ENCODE results near the gene PGGHG.
"Not testable (repeated sequence)": the region's sequence is repeated elsewhere in the genome, so short reads cannot be mapped to it uniquely, and the experiment has no call there.

The PGGHG gene

GRCh38 chr11:330307-330693, 41.4 kb downstream of the PGGHG start:
- DNase-seq: no peak

DNA sequence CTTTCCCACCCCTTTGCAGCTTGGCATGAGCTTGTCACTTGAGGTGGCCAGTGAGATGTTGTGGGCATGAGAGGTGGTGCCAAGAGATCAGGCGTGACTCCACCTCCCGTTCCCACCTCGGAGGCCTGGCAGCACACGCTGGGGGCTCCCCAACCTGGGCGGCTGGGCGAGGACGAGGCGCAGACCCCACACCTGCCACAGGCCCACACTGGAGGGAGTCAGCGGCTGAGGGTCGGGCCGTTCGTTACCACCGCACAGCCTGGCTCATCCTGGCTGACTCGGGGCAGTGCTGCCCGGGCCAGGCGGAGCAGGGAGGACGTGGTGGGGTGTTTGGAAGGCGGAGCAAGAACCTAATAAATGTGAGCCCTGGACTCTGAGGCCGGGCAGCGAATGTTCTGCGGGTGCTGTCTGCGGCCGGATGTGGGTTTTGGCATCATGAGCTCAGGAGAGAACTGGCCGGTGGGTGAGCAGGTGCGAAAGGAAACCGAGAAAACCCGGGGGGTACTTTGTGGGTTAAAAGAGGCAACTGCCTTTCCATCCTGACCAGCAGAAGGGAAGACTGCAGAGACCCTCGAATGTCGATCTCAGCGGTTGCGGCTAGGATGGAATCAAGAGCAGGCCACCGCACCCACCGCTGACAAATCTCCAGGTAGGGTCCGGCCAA, 41.9 kb downstream of the PGGHG start:
- DNase-seq: peak; percentile 46 to 57

- DNase-seq: no peak
These were observed 42.6 kb downstream of the PGGHG start for GRCh38 chr11:331358-332060.

DNA sequence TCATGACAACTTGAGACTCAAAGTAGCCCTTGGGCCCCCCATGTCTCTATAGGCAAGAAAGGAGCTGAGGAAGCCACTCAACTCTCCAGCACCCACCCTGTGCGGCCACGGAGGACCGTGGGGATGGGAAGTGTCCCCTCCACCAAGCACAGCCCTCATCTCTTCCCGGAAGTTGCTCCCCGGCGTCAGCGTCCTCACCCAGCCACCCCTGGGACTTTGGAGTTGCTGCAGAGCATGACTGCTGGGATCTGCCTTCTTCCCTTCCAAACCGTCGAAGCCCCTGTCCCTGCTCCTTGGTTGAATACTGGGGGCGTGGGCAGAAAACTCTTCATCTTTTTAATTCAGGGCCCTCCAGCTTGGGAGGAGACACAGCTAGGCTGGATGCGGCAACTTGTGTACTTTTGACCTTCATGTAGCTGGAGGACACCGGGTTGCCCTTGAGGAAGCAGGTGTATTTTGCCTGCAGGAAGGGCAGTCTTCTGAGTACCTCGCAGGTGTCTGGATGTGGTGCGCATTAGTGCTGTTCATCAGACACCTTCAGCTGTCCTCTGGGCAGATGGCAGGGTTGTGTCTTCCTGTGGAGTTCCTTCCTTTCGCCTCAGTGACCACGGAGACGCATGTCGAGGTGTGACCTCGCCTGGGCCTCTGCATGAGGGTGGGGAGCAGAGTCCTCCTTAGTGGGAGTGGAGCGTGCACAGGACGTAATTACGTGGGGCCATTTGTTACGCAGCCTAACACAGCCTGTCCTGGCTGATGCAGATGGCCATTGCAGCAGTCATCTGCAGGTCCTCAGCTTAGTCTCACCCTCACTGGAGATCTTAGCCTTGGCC, 43.9 kb downstream of the PGGHG start:
- DNase-seq: no peak

DNA sequence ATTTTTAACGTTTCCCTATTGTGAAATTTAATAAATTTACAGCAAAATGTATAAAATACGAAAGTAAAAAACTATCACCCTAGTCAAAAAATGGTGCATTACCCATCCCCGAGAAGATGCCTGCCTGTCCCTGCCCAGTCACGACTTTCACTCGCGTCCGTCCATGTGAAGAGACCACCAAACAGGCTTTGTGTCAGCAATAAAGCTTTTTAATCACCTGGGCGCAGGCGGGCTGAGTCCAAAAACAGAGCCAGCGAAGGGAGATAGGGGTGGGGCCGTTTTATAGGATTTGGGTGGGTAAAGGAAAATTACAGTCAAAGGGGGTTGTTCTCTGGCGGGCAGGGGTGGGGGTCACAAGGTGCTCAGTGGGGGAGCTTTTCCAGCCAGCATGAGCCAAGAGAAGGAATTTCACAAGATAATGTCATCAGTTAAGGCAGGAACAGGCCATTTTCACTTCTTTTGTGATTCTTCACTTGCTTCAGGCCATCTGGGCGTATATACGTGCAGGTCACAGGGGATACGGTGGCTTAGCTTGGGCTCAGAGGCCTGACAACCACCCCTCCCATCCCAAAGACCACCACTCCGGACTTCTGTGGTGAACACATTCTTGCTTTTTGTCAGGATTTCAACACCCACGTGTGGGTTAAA, 44.8 kb downstream of the PGGHG start:
- DNase-seq: not testable (repeated sequence)

DNA sequence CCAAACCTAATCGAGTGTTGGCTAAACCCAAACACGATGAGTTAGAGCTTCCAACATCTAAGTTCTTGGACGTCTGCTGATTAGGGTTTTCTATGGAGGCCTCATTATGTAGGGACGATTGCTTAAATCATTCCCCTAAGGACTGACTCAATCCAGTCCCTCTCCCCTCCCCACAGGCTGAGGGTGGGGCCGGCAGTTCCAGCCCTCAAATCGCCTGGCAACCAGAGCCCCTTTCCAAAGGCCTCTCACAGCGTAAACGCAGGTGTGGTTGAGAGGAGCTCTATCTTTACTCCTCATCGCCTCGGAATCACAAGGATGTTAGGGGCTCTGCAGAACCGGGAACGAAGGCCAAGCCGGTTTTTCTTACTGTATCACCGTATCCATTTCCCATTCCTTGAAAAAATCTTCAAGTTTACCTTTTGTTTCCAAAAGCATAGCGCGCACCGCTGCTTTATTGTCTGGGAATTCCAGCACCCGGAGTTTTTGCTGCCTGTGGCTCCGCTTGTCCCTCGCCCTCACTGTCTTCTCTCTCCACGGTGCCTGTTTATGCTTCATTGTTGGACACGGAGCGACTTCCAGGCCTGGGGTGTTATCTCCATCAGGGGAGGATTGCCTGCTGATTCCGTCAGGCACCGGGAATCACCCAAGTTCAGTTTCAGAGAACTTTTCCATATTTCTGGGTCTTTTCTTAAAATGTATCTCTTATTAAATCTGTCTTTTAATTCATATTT, 45.5 kb downstream of the PGGHG start:
- DNase-seq: no peak

DNA sequence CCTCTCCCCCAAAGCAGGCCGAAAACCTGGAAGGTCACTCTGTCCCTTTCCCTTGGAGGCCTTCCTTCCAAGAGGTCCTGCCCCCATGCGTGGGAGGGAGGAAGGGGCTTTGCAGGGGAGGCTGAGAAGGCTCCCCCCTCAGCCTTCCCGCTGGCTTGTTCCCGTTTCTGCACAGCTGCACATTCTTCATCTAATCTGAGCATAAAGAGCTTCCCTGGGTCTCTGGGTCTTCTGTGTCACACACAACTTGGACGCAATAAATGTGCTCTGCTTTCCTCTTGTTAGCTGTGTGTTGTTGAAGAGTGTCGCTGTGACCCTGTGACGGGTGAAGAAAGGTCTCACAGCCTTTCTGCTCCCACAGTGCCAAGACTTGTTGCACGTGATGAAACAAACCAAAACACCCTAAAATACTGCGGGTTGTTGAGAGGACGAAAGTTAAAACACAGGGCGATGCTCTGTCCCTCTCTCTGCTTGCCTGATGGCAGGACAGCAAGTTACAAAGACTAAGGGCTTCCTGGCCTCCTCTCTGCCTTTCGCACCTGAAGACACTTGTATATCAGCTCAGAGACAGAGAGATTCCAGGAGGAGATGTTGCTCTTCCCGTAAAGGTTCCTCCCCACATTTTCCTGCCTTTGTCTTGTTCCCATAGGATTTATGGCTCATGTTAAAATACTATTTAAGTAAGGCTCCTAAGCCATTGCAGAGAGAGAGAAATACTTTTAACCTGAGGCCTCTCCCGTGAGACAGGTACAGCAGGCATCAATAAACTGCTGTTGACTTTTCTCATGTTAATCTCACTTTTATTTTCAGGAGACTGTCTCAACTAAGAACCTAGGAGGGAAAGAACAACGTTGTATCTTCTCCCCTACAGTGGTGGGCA, 47.1 kb downstream of the PGGHG start:
- no peak for DNase-seq

- no peak for DNase-seq
These were observed 47.8 kb downstream of the PGGHG start for GRCh38 chr11:336659-337198.

DNA sequence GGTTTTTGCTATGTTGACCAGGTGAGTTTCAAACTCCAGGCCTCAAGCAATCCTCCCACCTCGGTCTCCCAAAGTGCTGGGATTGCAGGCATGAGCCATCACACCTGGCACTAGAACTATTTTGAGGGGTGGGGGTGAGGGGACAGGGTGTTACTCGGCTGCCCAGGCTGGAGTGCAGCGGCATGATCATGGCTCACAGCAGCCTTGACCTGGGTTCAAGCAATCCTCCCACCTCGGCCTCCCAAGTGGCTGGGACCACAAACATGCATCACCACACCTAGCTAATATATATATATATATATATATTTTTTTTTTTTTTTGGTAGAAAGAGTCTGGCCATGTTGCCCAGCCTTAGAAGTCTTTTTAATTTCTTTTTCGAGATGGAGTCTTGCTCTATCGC, 48.8 kb downstream of the PGGHG start:
- DNase-seq: no peak

DNA sequence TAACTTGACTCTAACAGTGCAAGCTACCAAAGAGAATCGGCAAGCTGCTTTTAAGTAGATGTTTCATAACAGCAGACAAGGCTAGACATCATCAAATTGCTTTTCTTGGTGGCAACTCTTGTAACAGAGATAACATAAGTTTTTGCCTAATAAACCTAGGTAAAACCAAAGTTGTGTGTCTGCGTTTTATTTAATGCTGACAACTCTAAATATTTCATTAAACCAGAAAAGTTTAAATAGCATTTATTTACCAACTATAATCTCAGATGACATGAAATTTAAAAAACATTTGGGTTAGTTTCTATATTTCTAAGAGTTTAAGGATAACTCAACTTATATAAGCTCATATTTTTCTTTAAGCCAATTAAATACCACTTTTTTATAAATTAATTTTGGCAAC, 51.0 kb downstream of the PGGHG start:
- DNase-seq: no peak

DNA sequence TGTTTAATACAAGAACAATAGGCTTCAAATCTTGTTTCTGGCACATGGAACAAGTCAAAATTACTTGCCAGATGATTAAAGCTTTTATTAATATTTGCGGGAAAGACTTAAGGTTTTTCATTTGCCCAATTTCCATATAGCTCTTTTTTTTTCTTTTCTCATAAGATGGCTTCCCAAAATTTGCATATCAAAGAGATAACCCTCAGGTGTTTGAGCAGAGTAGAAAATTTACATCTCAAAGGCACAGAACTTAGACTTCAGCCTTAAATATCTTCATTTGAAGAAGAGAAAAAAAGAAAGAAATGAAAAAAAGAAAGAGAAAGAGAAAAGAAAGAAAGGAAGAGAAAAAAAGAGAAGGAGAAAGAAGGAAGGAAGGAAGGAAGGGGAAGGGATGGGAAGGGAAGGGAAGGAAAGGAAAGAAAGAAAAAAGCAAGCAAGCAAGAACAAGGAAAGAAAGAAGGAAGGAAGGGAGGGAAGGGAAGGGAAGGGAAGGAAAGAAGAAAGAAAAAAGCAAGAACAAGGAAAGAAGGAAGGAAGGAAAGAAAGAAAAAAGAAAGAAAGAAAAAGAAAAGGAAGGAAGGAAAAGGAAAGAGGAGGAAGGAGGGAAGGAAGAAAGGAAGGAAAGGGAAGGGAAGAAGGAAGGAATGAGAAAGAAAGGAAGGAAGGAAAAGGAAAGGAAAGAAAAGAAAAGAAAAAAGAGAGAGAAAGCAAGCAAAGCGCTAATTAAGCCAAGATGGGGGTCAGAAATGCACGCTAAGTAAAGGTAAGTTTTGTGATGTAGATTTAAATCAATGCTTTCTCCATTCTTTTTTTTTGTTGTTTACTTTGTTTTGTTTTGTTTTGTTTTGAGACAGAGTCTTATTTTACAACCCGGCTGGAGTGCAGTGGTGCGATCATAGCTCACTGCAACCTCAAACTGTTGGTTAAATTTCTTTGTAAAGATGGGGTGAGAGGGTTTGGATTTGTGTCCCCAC, 51.9 kb downstream of the PGGHG start:
- DNase-seq: no peak

GRCh38 chr11:342328-342727, 53.4 kb downstream of the PGGHG start:
- DNase-seq: no peak

DNA sequence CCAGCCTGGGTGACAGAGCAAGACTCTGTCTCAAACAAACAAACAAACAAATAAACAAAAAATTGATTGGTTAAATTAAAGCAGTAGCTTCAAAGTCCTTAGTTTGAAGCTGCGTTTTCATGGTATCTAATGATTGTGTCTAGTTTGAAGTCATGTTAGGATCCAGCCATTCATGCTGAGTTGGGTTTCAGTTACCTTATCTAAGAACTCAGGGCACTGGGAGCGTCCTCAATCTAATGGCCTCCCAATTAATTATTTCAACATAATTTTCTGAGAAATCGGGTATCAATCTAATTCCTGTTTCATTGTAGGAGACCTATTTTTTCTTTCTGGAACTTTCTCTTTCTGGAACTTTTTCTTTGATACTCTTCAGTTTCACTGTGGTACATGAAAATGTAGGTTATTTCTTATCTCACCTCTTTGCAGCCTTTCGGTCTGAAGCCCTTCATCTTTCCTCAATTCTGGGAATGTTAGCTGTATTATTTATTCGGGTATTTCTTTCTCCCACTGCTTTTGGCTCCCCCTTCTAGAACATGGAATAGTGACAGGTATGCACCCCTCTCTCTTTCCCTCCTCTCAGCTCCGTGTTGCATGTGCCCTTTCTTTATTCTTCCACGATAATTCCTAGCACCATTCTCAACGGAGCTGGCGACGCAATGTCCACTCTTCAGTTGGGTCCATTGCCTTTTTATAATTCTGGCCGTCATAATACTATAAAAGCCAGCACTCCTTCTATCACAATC, 56.1 kb downstream of the PGGHG start:
- DNase-seq: no peak
